Thyroid gland (tissue), 4 donors: ENCODE measurements around the gene NKX1-1. TPM values are rescaled to one million over a fixed set of nuclear protein-coding genes. Genes with fewer than 3 reads are reported as not detected.

Source experiments
- DNase-seq, 2 donors: peaks; one replicate each; pipeline ENCODE4 v3.0.0-alpha.2; 2019
- H3K27ac ChIP-seq, 3 donors: fragments of 200-600 bp; sonication (generic); 1 replicate in 2 of 3; 2 replicates in 1 of 3; pipeline ENCODE4 v1.5.1; 2016 to 2019; ENCODE audit warnings: mild to moderate bottlenecking in 1 of 3, moderate library complexity in 1 of 3
- H3K27me3 ChIP-seq: fragments of 200-600 bp; sonication (generic); one replicate; pipeline ENCODE4 v1.5.1; 2019
- H3K36me3 ChIP-seq, 2 donors: fragments of 200-600 bp; sonication (generic); one replicate each; pipeline ENCODE4 v1.5.1; 2016 to 2019
- H3K4me1 ChIP-seq, 2 donors: fragments of 200-600 bp; sonication (generic); one replicate each; pipeline ENCODE4 v1.5.1; 2017 to 2019
- H3K4me3 ChIP-seq, 3 donors: fragments of 200-600 bp; sonication (generic); replicated peaks in 1 of 3; 1 replicate in 2 of 3; 2 replicates in 1 of 3; pipeline ENCODE4 v1.5.1; 2016; ENCODE audit warnings: mild to moderate bottlenecking in 1 of 3
- H3K9me3 ChIP-seq: fragments of 200-600 bp; sonication (generic); one replicate; pipeline ENCODE4 v1.5.1; 2017
- POLR2A ChIP-seq, 2 donors: fragments of 450-650 bp; IDR thresholded peaks; one replicate each; pipeline ENCODE4 v1.6.1; 2017; ENCODE audit warnings: antibody characterized with exemption in 2 of 2, mild to moderate bottlenecking in 2 of 2, moderate library complexity in 1 of 2
- WGBS, 2 donors: methylation state at CpG; one replicate each; pipeline ENCODE4 v1.1.5; 2017; 5-methylcytosine and 5-hydroxymethylcytosine counted together
- intact Hi-C: fragments of 100-400 bp; cut with DNase I; formaldehyde crosslinking; loops from one replicate; pipeline ENCODE4 v1.15.1; 2023
- total RNA-seq, 4 donors: library from RNA; depleted of rRNA; stranded (reverse); fragments of >200 nt; gene quantifications; one replicate each; pipeline ENCODE4 v1.2.3, GENCODE V29; 2016
- TF ChIP-seq, protein P1 (sequence below), 6 experiments: fragments of 200-600 bp in 3 of 6; fragments of 450-650 bp in 3 of 6; sonication (generic) in 3 of 6; IDR thresholded peaks; one replicate each; pipeline ENCODE4 v1.5.1; 2016 to 2019; ENCODE audit warnings: antibody characterized with exemption in 6 of 6, mild to moderate bottlenecking in 2 of 6, inconsistent platforms in 1 of 6, moderate library complexity in 1 of 6

NKX1-1 gene
- total RNA-seq, 4 donors from 2014 or later: not detected

- peaks cover 8 to 15% of the 10 kb centered on the region in 2 donors for H3K36me3 ChIP-seq
- no peak overlapping the region for H3K4me3 ChIP-seq
- DNase-seq: no peak
- WGBS, 2 donors: 80 to 93% methylated on average over 1 to 5 of the region's 27 CpGs
- intact Hi-C loops: loop anchor here (10.0 kb wide), 2 partner anchors 193 to 367 kb away; partner anchors contain the start of genes TACC3 and TMEM129
- H3K4me1 ChIP-seq: no peaks in the 10 kb centered on the region
- no peak for TF ChIP-seq POLR2A (IDR thresholded peaks at IDR 0.05)
- TF ChIP-seq, protein P1, sequence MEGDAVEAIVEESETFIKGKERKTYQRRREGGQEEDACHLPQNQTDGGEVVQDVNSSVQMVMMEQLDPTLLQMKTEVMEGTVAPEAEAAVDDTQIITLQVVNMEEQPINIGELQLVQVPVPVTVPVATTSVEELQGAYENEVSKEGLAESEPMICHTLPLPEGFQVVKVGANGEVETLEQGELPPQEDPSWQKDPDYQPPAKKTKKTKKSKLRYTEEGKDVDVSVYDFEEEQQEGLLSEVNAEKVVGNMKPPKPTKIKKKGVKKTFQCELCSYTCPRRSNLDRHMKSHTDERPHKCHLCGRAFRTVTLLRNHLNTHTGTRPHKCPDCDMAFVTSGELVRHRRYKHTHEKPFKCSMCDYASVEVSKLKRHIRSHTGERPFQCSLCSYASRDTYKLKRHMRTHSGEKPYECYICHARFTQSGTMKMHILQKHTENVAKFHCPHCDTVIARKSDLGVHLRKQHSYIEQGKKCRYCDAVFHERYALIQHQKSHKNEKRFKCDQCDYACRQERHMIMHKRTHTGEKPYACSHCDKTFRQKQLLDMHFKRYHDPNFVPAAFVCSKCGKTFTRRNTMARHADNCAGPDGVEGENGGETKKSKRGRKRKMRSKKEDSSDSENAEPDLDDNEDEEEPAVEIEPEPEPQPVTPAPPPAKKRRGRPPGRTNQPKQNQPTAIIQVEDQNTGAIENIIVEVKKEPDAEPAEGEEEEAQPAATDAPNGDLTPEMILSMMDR (IDR thresholded peaks at IDR 0.05): no peak
- H3K27me3 ChIP-seq: no peaks in the 10 kb centered on the region
- no peaks in the 10 kb centered on the region for H3K9me3 ChIP-seq
- no peak overlapping the region for H3K27ac ChIP-seq
These were observed 48.6 kb downstream of the NKX1-1 start for GRCh38 chr4:1357356-1358248.

- TF ChIP-seq, protein P1 (IDR thresholded peaks at IDR 0.05): peak; percentile 37 to 75 (median 45)
- no peak for TF ChIP-seq POLR2A (IDR thresholded peaks at IDR 0.05)
- H3K4me1 ChIP-seq: peaks cover 0 to 3% of the 10 kb centered on the region in 2 donors
- no peak overlapping the region for H3K4me3 ChIP-seq
- peak; percentile 40 to 61 for DNase-seq
- no peaks in the 10 kb centered on the region for H3K9me3 ChIP-seq
- intact Hi-C loops: loop anchor here (10.0 kb wide), 2 partner anchors 192 to 368 kb away; partner anchors contain the start of genes TACC3 and TMEM129
- 52 to 61% methylated on average over 18 to 21 of the region's 28 CpGs for WGBS, 2 donors
- H3K27me3 ChIP-seq: no peaks in the 10 kb centered on the region
- no peak overlapping the region for H3K27ac ChIP-seq
- peaks cover 8 to 15% of the 10 kb centered on the region in 2 donors for H3K36me3 ChIP-seq
These were observed 49.9 kb downstream of the NKX1-1 start for GRCh38 chr4:1356181-1356998.

DNA sequence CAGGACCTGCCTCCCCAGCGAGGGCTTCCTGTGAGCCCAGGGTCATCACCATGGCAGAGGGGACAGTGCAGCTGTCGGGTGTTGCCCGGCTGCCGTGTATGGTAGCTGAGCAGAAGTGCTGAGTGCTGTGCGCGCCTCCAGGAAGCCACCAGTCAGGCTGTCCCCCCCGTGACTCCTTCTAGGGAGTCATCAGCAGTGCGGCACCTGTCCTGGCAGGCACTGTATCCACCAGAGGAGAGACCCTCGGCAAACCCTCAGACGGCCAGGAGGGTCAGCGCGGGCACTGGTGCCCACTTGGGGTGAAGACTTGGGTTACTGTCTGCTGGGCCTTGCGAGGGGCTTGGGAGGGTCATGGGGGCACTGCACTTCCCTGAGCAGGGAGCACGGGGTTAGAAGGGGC is 50.9 kb downstream of the NKX1-1 start:
- Histone ChIP-seq H3K27me3 (no peaks in the 10 kb centered on the region), H3K27ac (no peak overlapping the region), H3K36me3 (peaks cover 8 to 15% of the 10 kb centered on the region in 2 donors), H3K4me1 (peaks cover 0 to 3% of the 10 kb centered on the region in 2 donors), H3K9me3 (no peaks in the 10 kb centered on the region), H3K4me3 (no peak overlapping the region)
- TF ChIP-seq POLR2A (IDR thresholded peaks at IDR 0.05): no peak
- TF ChIP-seq, protein P1 (IDR thresholded peaks at IDR 0.05): no peak
- intact Hi-C loops: loop anchor here (10.0 kb wide), 2 partner anchors 191 to 369 kb away; partner anchors contain the start of genes TACC3 and TMEM129
- 90 to 94% methylated on average over 2 to 10 of the region's 14 CpGs for WGBS, 2 donors
- no peak for DNase-seq

- Histone ChIP-seq H3K27me3 (no peaks in the 10 kb centered on the region), H3K36me3 (peaks cover 8 to 15% of the 10 kb centered on the region in 2 donors), H3K27ac (no peak overlapping the region), H3K9me3 (no peaks in the 10 kb centered on the region), H3K4me3 (no peak overlapping the region), H3K4me1 (peaks cover 0 to 3% of the 10 kb centered on the region in 2 donors)
- intact Hi-C loops: loop anchor here (5.0 to 10.0 kb wide), 4 partner anchors 190 to 370 kb away; partner anchors contain the start of genes TACC3 and TMEM129
- DNase-seq: no peak
- TF ChIP-seq, protein P1 (IDR thresholded peaks at IDR 0.05): no peak
- TF ChIP-seq POLR2A (IDR thresholded peaks at IDR 0.05): no peak
- 86 to 97% methylated on average over 18 of the region's 18 CpGs for WGBS, 2 donors
These were observed 51.3 kb downstream of the NKX1-1 start for GRCh38 chr4:1354983-1355275.
